Measurements from ENCODE around the gene ALX1. TPM values are rescaled to one million over a fixed set of nuclear protein-coding genes. Genes with fewer than 3 reads are reported as not detected.

The ALX1 gene
- total RNA-seq, 1 experiment from 2014 or later: not detected

- no peak for TF ChIP-seq CTCF (IDR thresholded peaks at IDR 0.05 in 2 of 3, conservative IDR thresholded peaks at IDR 0.05 in 1 of 3; ENCODE audit: borderline replicate concordance in 1 of 3, insufficient read depth in 1 of 3, low read depth in 2 of 3, low read length in 2 of 3)
- TF ChIP-seq EZH2phosphoT487 (IDR thresholded peaks at IDR 0.05; ENCODE audit: borderline replicate concordance): no peak
- TF ChIP-seq SIN3A (IDR thresholded peaks at IDR 0.05; ENCODE audit: low read depth): no peak
- no peak for TF ChIP-seq ATF3 (IDR thresholded peaks at IDR 0.05)
- no peak for TF ChIP-seq CBX3 (IDR thresholded peaks at IDR 0.05; ENCODE audit: low read depth)
- TF ChIP-seq EGR1 (IDR thresholded peaks at IDR 0.05; ENCODE audit: low read depth): no peak
Observed at GRCh38 chr12:85301051-85301450, 21.0 kb downstream of the ALX1 start (continued).

- Histone ChIP-seq H3K9ac (ENCODE audit: low read length) (no peak overlapping the region), H3K27me3 (ENCODE audit: insufficient read depth, low read length) (no peaks in the 10 kb centered on the region), H3K9me2 (ENCODE audit: insufficient read depth) (no peaks in the 10 kb centered on the region), H3K4me1 (ENCODE audit: control insufficient read depth in 1 of 2, insufficient read depth in 2 of 2, low read length in 2 of 2) (no peaks in the 10 kb centered on the region), H2AFZ (ENCODE audit: low read depth, low read length, poor library complexity, severe bottlenecking) (no peak overlapping the region), H3K4me2 (ENCODE audit: low read length) (no peak overlapping the region), H3K36me3 (ENCODE audit: control insufficient read depth in 1 of 2, insufficient read depth in 2 of 2, low read length in 2 of 2) (no peaks in the 10 kb centered on the region), H3K9me3 (ENCODE audit: control insufficient read depth in 1 of 2, insufficient read depth in 1 of 2, low read depth in 1 of 2, low read length in 2 of 2) (no peaks in the 10 kb centered on the region), H3K79me2 (ENCODE audit: insufficient read depth, low read length) (no peaks in the 10 kb centered on the region), H4K20me1 (ENCODE audit: insufficient read depth) (no peaks in the 10 kb centered on the region), H3K27ac (ENCODE audit: low read depth, low read length) (no peak overlapping the region), H3K4me3 (replicated peaks in 1 of 2; ENCODE audit: low read depth in 1 of 2, low read length in 2 of 2) (no peak overlapping the region)
- ChIA-PET POLR2A (no interaction called here), RAD21 (ENCODE audit: low non-redundant PET in 1 of 2, low total read pairs in 2 of 2, uncharacterized antibody in 2 of 2, unreplicated experiment in 2 of 2) (no interaction called here), CTCF (interaction anchor here (1.0 kb wide), 1 partner anchor 140 kb away, joined by 3 read pairs; no protein-coding TSS in a partner anchor)
- DNase-seq (ENCODE audit: low read depth, low spot score): no peak
- no TSS peak for BruUV-seq (replicated peaks)
- intact Hi-C loops (cut with micrococcal nuclease): no loop called here
- no peak for ATAC-seq
- TF ChIP-seq CTCF (IDR thresholded peaks at IDR 0.05 in 2 of 3, conservative IDR thresholded peaks at IDR 0.05 in 1 of 3; ENCODE audit: borderline replicate concordance in 1 of 3, insufficient read depth in 1 of 3, low read depth in 2 of 3, low read length in 2 of 3) (no peak), ELF1 (IDR thresholded peaks at IDR 0.05; ENCODE audit: borderline replicate concordance, low read depth) (no peak), SIN3A (IDR thresholded peaks at IDR 0.05; ENCODE audit: low read depth) (no peak), REST (IDR thresholded peaks at IDR 0.05; ENCODE audit: low read depth) (no peak), ZBTB33 (IDR thresholded peaks at IDR 0.05; ENCODE audit: extremely low read depth, insufficient replicate concordance, low read length) (no peak), EGR1 (IDR thresholded peaks at IDR 0.05; ENCODE audit: low read depth) (no peak), YY1 (IDR thresholded peaks at IDR 0.05; ENCODE audit: extremely low read depth, insufficient replicate concordance, low read depth, low read length) (no peak), MAX (IDR thresholded peaks at IDR 0.05) (no peak), SP1 (IDR thresholded peaks at IDR 0.05; ENCODE audit: low read depth) (no peak), TCF7L2 (IDR thresholded peaks at IDR 0.05; ENCODE audit: borderline replicate concordance, extremely low read depth, insufficient read depth, insufficient read length) (no peak)
Observed at GRCh38 chr12:85308374-85308773, 28.4 kb downstream of the ALX1 start.
